ENCODE results near the gene ERC1.

ERC1 gene

GRCh38 chr12:1063852-1064251 lies 72.8 kb downstream of the ERC1 start:
- Histone ChIP-seq H3K9me3 (ENCODE audit: control insufficient read depth, insufficient read depth, low read length) (no peaks in the 10 kb centered on the region), H3K4me3 (ENCODE audit: low read depth, low read length) (no peak overlapping the region), H3K36me3 (ENCODE audit: control insufficient read depth, insufficient read depth, low read length) (peaks cover 3% of the 10 kb centered on the region), H3K27me3 (ENCODE audit: control insufficient read depth, insufficient read depth, low read length) (no peaks in the 10 kb centered on the region), H3K4me1 (ENCODE audit: control insufficient read depth, insufficient read depth, low read length) (no peaks in the 10 kb centered on the region), H3K9ac (ENCODE audit: low read depth, low read length) (no peak overlapping the region)

- Histone ChIP-seq H3K4me1 (ENCODE audit: control insufficient read depth, insufficient read depth, low read length) (no peaks in the 10 kb centered on the region), H3K27me3 (ENCODE audit: control insufficient read depth, insufficient read depth, low read length) (no peaks in the 10 kb centered on the region), H3K36me3 (ENCODE audit: control insufficient read depth, insufficient read depth, low read length) (peaks cover 3% of the 10 kb centered on the region), H3K4me3 (ENCODE audit: low read depth, low read length) (no peak overlapping the region), H3K9ac (ENCODE audit: low read depth, low read length) (no peak overlapping the region), H3K9me3 (ENCODE audit: control insufficient read depth, insufficient read depth, low read length) (no peaks in the 10 kb centered on the region)
These were observed 73.3 kb downstream of the ERC1 start for GRCh38 chr12:1064317-1064716.

GRCh38 chr12:1065629-1066028 lies 74.6 kb downstream of the ERC1 start:
- no peaks in the 10 kb centered on the region for H3K9me3 ChIP-seq (ENCODE audit: control insufficient read depth, insufficient read depth, low read length)

GRCh38 chr12:1069846-1070245 lies 78.8 kb downstream of the ERC1 start:
- Histone ChIP-seq H3K4me1 (ENCODE audit: control insufficient read depth, insufficient read depth, low read length) (no peaks in the 10 kb centered on the region), H3K27me3 (ENCODE audit: control insufficient read depth, insufficient read depth, low read length) (no peaks in the 10 kb centered on the region), H3K9ac (ENCODE audit: low read depth, low read length) (no peak overlapping the region), H3K36me3 (ENCODE audit: control insufficient read depth, insufficient read depth, low read length) (no peaks in the 10 kb centered on the region), H3K4me3 (ENCODE audit: low read depth, low read length) (no peak overlapping the region), H3K9me3 (ENCODE audit: control insufficient read depth, insufficient read depth, low read length) (no peaks in the 10 kb centered on the region)

More at GRCh38 chr12:1065629-1066028, 74.6 kb downstream of the ERC1 start:
- peaks cover 3% of the 10 kb centered on the region for H3K36me3 ChIP-seq (ENCODE audit: control insufficient read depth, insufficient read depth, low read length)
- H3K4me3 ChIP-seq (ENCODE audit: low read depth, low read length): no peak overlapping the region
- no peaks in the 10 kb centered on the region for H3K4me1 ChIP-seq (ENCODE audit: control insufficient read depth, insufficient read depth, low read length)
- no peak overlapping the region for H3K9ac ChIP-seq (ENCODE audit: low read depth, low read length)
- no peaks in the 10 kb centered on the region for H3K27me3 ChIP-seq (ENCODE audit: control insufficient read depth, insufficient read depth, low read length)

- Histone ChIP-seq H3K4me1 (ENCODE audit: control insufficient read depth, insufficient read depth, low read length) (no peaks in the 10 kb centered on the region), H3K36me3 (ENCODE audit: control insufficient read depth, insufficient read depth, low read length) (no peaks in the 10 kb centered on the region), H3K9ac (ENCODE audit: low read depth, low read length) (no peak overlapping the region), H3K27me3 (ENCODE audit: control insufficient read depth, insufficient read depth, low read length) (no peaks in the 10 kb centered on the region), H3K4me3 (ENCODE audit: low read depth, low read length) (no peak overlapping the region), H3K9me3 (ENCODE audit: control insufficient read depth, insufficient read depth, low read length) (no peaks in the 10 kb centered on the region)
These were observed 80.2 kb downstream of the ERC1 start for GRCh38 chr12:1071182-1071581.

- no peak overlapping the region for H3K4me3 ChIP-seq (ENCODE audit: low read depth, low read length)
- no peak overlapping the region for H3K9ac ChIP-seq (ENCODE audit: low read depth, low read length)
- H3K9me3 ChIP-seq (ENCODE audit: control insufficient read depth, insufficient read depth, low read length): no peaks in the 10 kb centered on the region
- H3K36me3 ChIP-seq (ENCODE audit: control insufficient read depth, insufficient read depth, low read length): no peaks in the 10 kb centered on the region
- H3K4me1 ChIP-seq (ENCODE audit: control insufficient read depth, insufficient read depth, low read length): no peaks in the 10 kb centered on the region
- H3K27me3 ChIP-seq (ENCODE audit: control insufficient read depth, insufficient read depth, low read length): no peaks in the 10 kb centered on the region
These were observed 82.6 kb downstream of the ERC1 start for GRCh38 chr12:1073652-1074051.

GRCh38 chr12:1077036-1077803 lies 86.2 kb downstream of the ERC1 start:
- H3K4me3 ChIP-seq (ENCODE audit: low read depth, low read length): no peak overlapping the region
- H3K9ac ChIP-seq (ENCODE audit: low read depth, low read length): no peak overlapping the region
- H3K4me1 ChIP-seq (ENCODE audit: control insufficient read depth, insufficient read depth, low read length): no peaks in the 10 kb centered on the region
- H3K27me3 ChIP-seq (ENCODE audit: control insufficient read depth, insufficient read depth, low read length): no peaks in the 10 kb centered on the region
- no peaks in the 10 kb centered on the region for H3K36me3 ChIP-seq (ENCODE audit: control insufficient read depth, insufficient read depth, low read length)
- no peaks in the 10 kb centered on the region for H3K9me3 ChIP-seq (ENCODE audit: control insufficient read depth, insufficient read depth, low read length)

GRCh38 chr12:1078002-1078401 lies 87.0 kb downstream of the ERC1 start:
- Histone ChIP-seq H3K4me1 (ENCODE audit: control insufficient read depth, insufficient read depth, low read length) (no peaks in the 10 kb centered on the region), H3K9me3 (ENCODE audit: control insufficient read depth, insufficient read depth, low read length) (no peaks in the 10 kb centered on the region), H3K4me3 (ENCODE audit: low read depth, low read length) (no peak overlapping the region), H3K36me3 (ENCODE audit: control insufficient read depth, insufficient read depth, low read length) (no peaks in the 10 kb centered on the region), H3K27me3 (ENCODE audit: control insufficient read depth, insufficient read depth, low read length) (no peaks in the 10 kb centered on the region), H3K9ac (ENCODE audit: low read depth, low read length) (no peak overlapping the region)

GRCh38 chr12:1080520-1081223 lies 89.6 kb downstream of the ERC1 start:
- Histone ChIP-seq H3K9ac (ENCODE audit: low read depth, low read length) (no peak overlapping the region), H3K27me3 (ENCODE audit: control insufficient read depth, insufficient read depth, low read length) (no peaks in the 10 kb centered on the region), H3K4me1 (ENCODE audit: control insufficient read depth, insufficient read depth, low read length) (no peaks in the 10 kb centered on the region), H3K4me3 (ENCODE audit: low read depth, low read length) (no peak overlapping the region), H3K36me3 (ENCODE audit: control insufficient read depth, insufficient read depth, low read length) (no peaks in the 10 kb centered on the region), H3K9me3 (ENCODE audit: control insufficient read depth, insufficient read depth, low read length) (no peaks in the 10 kb centered on the region)

- Histone ChIP-seq H3K4me1 (ENCODE audit: control insufficient read depth, insufficient read depth, low read length) (no peaks in the 10 kb centered on the region), H3K36me3 (ENCODE audit: control insufficient read depth, insufficient read depth, low read length) (no peaks in the 10 kb centered on the region), H3K9me3 (ENCODE audit: control insufficient read depth, insufficient read depth, low read length) (no peaks in the 10 kb centered on the region), H3K9ac (ENCODE audit: low read depth, low read length) (no peak overlapping the region), H3K4me3 (ENCODE audit: low read depth, low read length) (no peak overlapping the region), H3K27me3 (ENCODE audit: control insufficient read depth, insufficient read depth, low read length) (no peaks in the 10 kb centered on the region)
These were observed 92.3 kb downstream of the ERC1 start for GRCh38 chr12:1083151-1083888.

GRCh38 chr12:1083889-1084262 lies 92.9 kb downstream of the ERC1 start:
- no peaks in the 10 kb centered on the region for H3K36me3 ChIP-seq (ENCODE audit: control insufficient read depth, insufficient read depth, low read length)
- H3K9me3 ChIP-seq (ENCODE audit: control insufficient read depth, insufficient read depth, low read length): no peaks in the 10 kb centered on the region
- no peak overlapping the region for H3K9ac ChIP-seq (ENCODE audit: low read depth, low read length)
- H3K4me1 ChIP-seq (ENCODE audit: control insufficient read depth, insufficient read depth, low read length): no peaks in the 10 kb centered on the region
- no peak overlapping the region for H3K4me3 ChIP-seq (ENCODE audit: low read depth, low read length)
- H3K27me3 ChIP-seq (ENCODE audit: control insufficient read depth, insufficient read depth, low read length): no peaks in the 10 kb centered on the region

All from iPS-15b (cell line).